NB4 (cell line): Measurements from ENCODE around the gene MCM5.

Source experiments
- DNase-seq: peaks from one replicate; pipeline ENCODE4 v3.0.0; 2010; ENCODE audit warnings: low read depth
- H3K4me3 ChIP-seq: one replicate; pipeline ENCODE4 v1.5.1; 2011; ENCODE audit warnings: mild to moderate bottlenecking, low read depth, low read length, moderate library complexity
- CTCF ChIP-seq: IDR thresholded peaks from one replicate; pipeline ENCODE4 v1.5.1; 2012; ENCODE audit warnings: low read depth, low read length
- MAX ChIP-seq: IDR thresholded peaks from 2 replicates; pipeline ENCODE4 v1.6.1; 2011; ENCODE audit warnings: low read depth, low read length
- MYC ChIP-seq: IDR thresholded peaks from 2 replicates; pipeline ENCODE4 v1.6.1; 2011; ENCODE audit warnings: low read depth, low read length
- POLR2A ChIP-seq: IDR thresholded peaks from 2 replicates; pipeline ENCODE4 v1.6.1; 2011; ENCODE audit warnings: mild to moderate bottlenecking; ENCODE audit not compliant: insufficient read length; ENCODE audit errors: extremely low read depth

The MCM5 gene

GRCh38 chr22:35439365-35439717 lies 39.4 kb downstream of the MCM5 start:
- no peak for DNase-seq
- no peak overlapping the region for H3K4me3 ChIP-seq
- no peak for TF ChIP-seq CTCF
- no peak for TF ChIP-seq MYC
- TF ChIP-seq POLR2A: no peak
- no peak for TF ChIP-seq MAX

GRCh38 chr22:35440129-35440528 lies 40.2 kb downstream of the MCM5 start:
- no peak overlapping the region for H3K4me3 ChIP-seq
- TF ChIP-seq MYC (no peak), MAX (no peak), CTCF (no peak), POLR2A (no peak)
- DNase-seq: no peak

GRCh38 chr22:35441489-35442100 lies 41.7 kb downstream of the MCM5 start:
- no peak overlapping the region for H3K4me3 ChIP-seq
- DNase-seq: no peak
- TF ChIP-seq MAX (no peak), CTCF (no peak), POLR2A (no peak), MYC (no peak)

- no peak overlapping the region for H3K4me3 ChIP-seq
- TF ChIP-seq CTCF (no peak), POLR2A (no peak)
- DNase-seq: no peak
Observed at GRCh38 chr22:35442471-35442870, 42.5 kb downstream of the MCM5 start.

- H3K4me3 ChIP-seq: no peak overlapping the region
- TF ChIP-seq POLR2A (no peak), CTCF (no peak), MYC (no peak), MAX (no peak)
- no peak for DNase-seq
Observed at GRCh38 chr22:35443338-35443737, 43.4 kb downstream of the MCM5 start.

GRCh38 chr22:35443790-35444684 lies 44.1 kb downstream of the MCM5 start:
- DNase-seq: no peak
- TF ChIP-seq MAX (no peak), POLR2A (no peak), CTCF (no peak)
- H3K4me3 ChIP-seq: no peak overlapping the region
